Mesenchymal stem cell (in vitro differentiated cells and primary cell): ENCODE data around the gene COPE.
"Not testable (repeated sequence)": the region's sequence is repeated elsewhere in the genome, so short reads cannot be mapped to it uniquely, and the experiment has no call there.

ENCODE experiments used
- DNase-seq: peaks from one replicate; pipeline ENCODE4 v3.0.0-alpha.2; 2013
- H2AFZ ChIP-seq: one replicate; pipeline ENCODE4 v1.6.1; 2013; ENCODE audit warnings: low read depth, mild to moderate bottlenecking, control low read depth, inconsistent platforms, low read length, moderate library complexity
- H2AK5ac ChIP-seq: 2 replicates; pipeline ENCODE4 v1.6.1; 2013; ENCODE audit warnings: low read length, moderate library complexity, mild to moderate bottlenecking, inconsistent platforms; ENCODE audit not compliant: severe bottlenecking
- H2BK120ac ChIP-seq: one replicate; pipeline ENCODE4 v1.6.1; 2013; ENCODE audit warnings: low read depth, mild to moderate bottlenecking, inconsistent platforms, low read length, moderate library complexity
- H2BK12ac ChIP-seq, 2 experiments: one replicate each; pipeline ENCODE4 v1.6.1; 2013; ENCODE audit warnings: inconsistent platforms in 2 of 2, low read length in 2 of 2, mild to moderate bottlenecking in 2 of 2, moderate library complexity in 2 of 2, control low read depth in 1 of 2
- H2BK15ac ChIP-seq: one replicate; pipeline ENCODE4 v1.6.1; 2013; ENCODE audit warnings: mild to moderate bottlenecking, low read depth, inconsistent platforms; ENCODE audit not compliant: poor library complexity, severe bottlenecking
- H2BK5ac ChIP-seq: 2 replicates; pipeline ENCODE4 v1.6.1; 2013; ENCODE audit warnings: low read depth, mild to moderate bottlenecking, low read length, control low read depth, inconsistent platforms; ENCODE audit not compliant: poor library complexity, severe bottlenecking
- H3K14ac ChIP-seq, 2 experiments: one replicate each; pipeline ENCODE4 v1.6.1; 2013; ENCODE audit warnings: inconsistent platforms in 2 of 2, low read length in 2 of 2, control low read depth in 1 of 2, mild to moderate bottlenecking in 1 of 2, moderate library complexity in 1 of 2
- H3K18ac ChIP-seq, 2 experiments: one replicate each; pipeline ENCODE4 v1.6.1; 2013; ENCODE audit warnings: inconsistent platforms in 2 of 2, low read length in 2 of 2, control low read depth in 1 of 2, low read depth in 1 of 2, mild to moderate bottlenecking in 1 of 2
- H3K23ac ChIP-seq, 2 experiments: one replicate each; pipeline ENCODE4 v1.6.1; 2013; ENCODE audit warnings: inconsistent platforms in 2 of 2, low read length in 2 of 2, mild to moderate bottlenecking in 2 of 2, moderate library complexity in 2 of 2, control low read depth in 1 of 2
- H3K27ac ChIP-seq: 2 replicates; pipeline ENCODE4 v1.5.1; 2013; ENCODE audit warnings: mild to moderate bottlenecking, moderate library complexity, low read length, control low read depth, inconsistent platforms; ENCODE audit not compliant: poor library complexity, severe bottlenecking
- H3K27me3 ChIP-seq, 2 experiments: 2 replicates each; pipeline versions ENCODE4 v1.6.1 to v1.7.0; 2013; ENCODE audit warnings: low read length in 2 of 2, mild to moderate bottlenecking in 2 of 2, moderate library complexity in 2 of 2, control low read depth in 1 of 2, inconsistent platforms in 1 of 2; ENCODE audit not compliant: control insufficient read depth in 1 of 2, insufficient read depth in 1 of 2
- H3K36me3 ChIP-seq, 2 experiments: 2 replicates each; pipeline versions ENCODE4 v1.6.1 to v1.7.0; 2013; ENCODE audit warnings: low read length in 2 of 2, control low read depth in 1 of 2, inconsistent platforms in 1 of 2, low read depth in 1 of 2, mild to moderate bottlenecking in 1 of 2; ENCODE audit not compliant: insufficient read depth in 2 of 2, control insufficient read depth in 1 of 2
- H3K4ac ChIP-seq, 2 experiments: one replicate each; pipeline ENCODE4 v1.6.1; 2013; ENCODE audit warnings: inconsistent platforms in 2 of 2, low read length in 2 of 2, mild to moderate bottlenecking in 2 of 2, moderate library complexity in 2 of 2, control low read depth in 1 of 2, low read depth in 1 of 2
- H3K4me1 ChIP-seq: 2 replicates; pipeline ENCODE4 v1.6.1; 2013; ENCODE audit warnings: low read depth, low read length, control low read depth; ENCODE audit not compliant: control insufficient read depth, insufficient read depth
- H3K4me2 ChIP-seq: 2 replicates; pipeline ENCODE4 v1.6.1; 2013; ENCODE audit warnings: low read length, mild to moderate bottlenecking, inconsistent platforms; ENCODE audit not compliant: poor library complexity, severe bottlenecking
- H3K4me3 ChIP-seq, 2 experiments: 2 replicates each; pipeline versions ENCODE4 v1.5.1 to v1.7.0; 2013; ENCODE audit warnings: low read length in 2 of 2, mild to moderate bottlenecking in 2 of 2, control low read depth in 1 of 2, low read depth in 1 of 2; ENCODE audit not compliant: insufficient read depth in 1 of 2
- H3K79me1 ChIP-seq: replicated peaks from 2 replicates; pipeline ENCODE4 v1.6.1; 2013; ENCODE audit warnings: mild to moderate bottlenecking, control low read depth, low read length, inconsistent platforms; ENCODE audit not compliant: poor library complexity, severe bottlenecking
- H3K9ac ChIP-seq: 2 replicates; pipeline ENCODE4 v1.7.0; 2013; ENCODE audit warnings: mild to moderate bottlenecking, low read length, moderate library complexity
- H3K9me3 ChIP-seq: 2 replicates; pipeline ENCODE4 v1.7.0; 2013; ENCODE audit warnings: mild to moderate bottlenecking, low read length; ENCODE audit not compliant: control insufficient read depth
- H4K8ac ChIP-seq: one replicate; pipeline ENCODE4 v1.6.1; 2013; ENCODE audit warnings: inconsistent platforms, mild to moderate bottlenecking, low read length, moderate library complexity
- H4K91ac ChIP-seq: one replicate; pipeline ENCODE4 v1.6.1; 2013; ENCODE audit warnings: mild to moderate bottlenecking, low read length, inconsistent platforms
- WGBS: methylation state at CpG from one replicate; pipeline ENCODE4 v1.1.7; 2013; ENCODE audit warnings: mixed read lengths; 5-methylcytosine and 5-hydroxymethylcytosine counted together

COPE gene

DNA sequence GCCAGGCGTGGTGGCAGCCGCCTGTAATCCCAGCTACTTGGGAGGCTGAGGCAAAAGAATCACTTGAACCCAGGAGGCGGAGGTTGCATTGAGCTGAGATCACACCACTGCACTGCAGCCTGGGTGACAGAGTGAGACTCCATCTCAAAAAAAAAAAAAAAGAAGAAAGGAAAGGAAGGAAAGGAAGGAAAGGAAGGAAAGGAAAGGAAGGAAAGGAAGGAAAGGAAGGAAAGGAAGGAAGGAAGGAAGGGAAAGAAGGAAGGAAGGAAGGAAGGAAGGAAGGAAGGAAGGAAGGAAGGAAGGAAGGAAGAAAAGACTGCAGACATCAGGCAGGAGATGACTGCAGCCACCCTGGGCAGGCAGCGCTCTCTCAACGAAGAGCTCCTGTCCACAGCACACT, 16.7 kb downstream of the COPE start:
- H2BK15ac ChIP-seq, H2AK5ac ChIP-seq, H3K4ac ChIP-seq, H3K9ac ChIP-seq, H3K23ac ChIP-seq, H4K8ac ChIP-seq, H4K91ac ChIP-seq, H2BK120ac ChIP-seq, H3K27me3 ChIP-seq, H3K4me1 ChIP-seq, H3K9me3 ChIP-seq, H2BK12ac ChIP-seq, H2BK5ac ChIP-seq, H3K27ac ChIP-seq, H3K4me3 ChIP-seq, H3K4me2 ChIP-seq, H3K14ac ChIP-seq, H3K18ac ChIP-seq, H2AFZ ChIP-seq, DNase-seq: not testable (repeated sequence)
- H3K36me3 ChIP-seq = peaks cover 72 to 85% of the 10 kb centered on the region in 2 experiments
- 98% methylated on average over 4 of the region's 5 CpGs for WGBS
- peaks cover 26% of the 10 kb centered on the region for H3K79me1 ChIP-seq

DNA sequence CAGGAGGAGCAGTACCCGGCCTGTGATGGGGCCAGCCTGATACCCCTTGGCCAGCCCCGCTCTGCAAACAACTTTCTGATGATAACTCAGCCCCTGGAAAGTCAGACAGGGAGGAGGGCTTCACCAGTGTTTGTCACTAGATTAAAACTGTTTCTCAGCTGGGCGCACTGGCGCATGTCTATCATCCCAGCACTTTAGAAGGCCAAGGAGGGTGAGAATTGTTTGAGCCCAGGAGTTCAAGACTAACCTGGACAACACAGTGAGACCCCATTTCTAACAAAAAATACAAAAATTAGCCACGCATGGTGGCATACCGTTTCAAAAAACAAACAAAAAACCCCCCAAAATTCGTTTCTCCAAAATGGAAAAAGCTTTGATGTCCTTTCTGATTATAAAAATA, 17.7 kb downstream of the COPE start:
- Histone ChIP-seq H2BK15ac (no peak overlapping the region), H4K8ac (no peak overlapping the region), H3K4ac (no peak overlapping the region), H3K18ac (no peak overlapping the region), H3K4me1 (peaks cover 6% of the 10 kb centered on the region), H4K91ac (no peak overlapping the region), H3K27me3 (peaks cover 6 to 8% of the 10 kb centered on the region in 2 experiments), H2AFZ (no peak overlapping the region), H3K27ac (no peak overlapping the region), H3K9ac (no peak overlapping the region), H3K14ac (no peak overlapping the region), H3K9me3 (no peaks in the 10 kb centered on the region), H3K4me3 (no peak overlapping the region), H3K79me1 (peaks cover 20% of the 10 kb centered on the region), H2BK12ac (no peak overlapping the region), H3K23ac (no peak overlapping the region), H2AK5ac (no peak overlapping the region), H2BK5ac (no peak overlapping the region), H3K4me2 (no peak overlapping the region), H2BK120ac (no peak overlapping the region), H3K36me3 (peaks cover 64 to 75% of the 10 kb centered on the region in 2 experiments)
- WGBS = 92% methylated on average over 6 of the region's 7 CpGs
- DNase-seq = no peak

DNA sequence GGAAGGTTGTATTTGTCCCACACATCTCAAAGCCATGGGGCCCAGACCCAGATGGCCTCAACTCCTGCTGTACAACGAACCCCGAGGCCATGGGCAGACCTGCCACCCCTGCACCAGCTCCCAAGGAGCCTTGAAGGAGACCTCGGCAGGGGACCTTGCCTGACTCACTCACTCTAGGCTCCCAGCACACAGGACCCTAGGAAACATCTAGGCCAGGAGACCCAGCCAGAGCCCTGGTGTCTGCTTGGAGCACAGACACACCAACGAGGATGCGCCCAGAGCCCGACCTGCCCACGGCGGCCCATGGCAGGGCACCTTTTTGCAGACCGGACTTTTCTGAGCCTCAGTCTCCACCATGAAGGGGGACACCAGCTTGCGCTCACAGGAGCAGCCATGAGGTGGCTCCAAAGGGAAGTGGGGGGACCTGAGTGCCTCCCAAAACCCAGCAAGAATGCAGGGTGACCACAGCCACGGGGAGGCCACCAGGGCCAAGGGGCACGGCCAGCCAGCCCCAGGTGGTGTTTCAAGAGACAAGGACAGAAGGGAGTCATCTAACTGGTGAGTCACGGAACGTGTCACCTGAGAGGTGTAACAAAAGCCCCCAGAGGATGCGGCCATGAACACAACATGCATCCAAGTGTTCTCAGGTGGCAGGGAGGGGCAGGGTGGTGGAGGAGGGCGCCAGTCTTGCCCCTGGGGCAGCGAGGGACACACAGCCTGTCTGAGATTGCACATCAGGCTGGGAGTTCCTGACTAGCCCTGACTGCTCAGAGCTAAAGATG, 18.3 kb downstream of the COPE start:
- Histone ChIP-seq H4K8ac (no peak overlapping the region), H3K27ac (no peak overlapping the region)
- 94% methylated on average over 17 of the region's 17 CpGs for WGBS

DNA sequence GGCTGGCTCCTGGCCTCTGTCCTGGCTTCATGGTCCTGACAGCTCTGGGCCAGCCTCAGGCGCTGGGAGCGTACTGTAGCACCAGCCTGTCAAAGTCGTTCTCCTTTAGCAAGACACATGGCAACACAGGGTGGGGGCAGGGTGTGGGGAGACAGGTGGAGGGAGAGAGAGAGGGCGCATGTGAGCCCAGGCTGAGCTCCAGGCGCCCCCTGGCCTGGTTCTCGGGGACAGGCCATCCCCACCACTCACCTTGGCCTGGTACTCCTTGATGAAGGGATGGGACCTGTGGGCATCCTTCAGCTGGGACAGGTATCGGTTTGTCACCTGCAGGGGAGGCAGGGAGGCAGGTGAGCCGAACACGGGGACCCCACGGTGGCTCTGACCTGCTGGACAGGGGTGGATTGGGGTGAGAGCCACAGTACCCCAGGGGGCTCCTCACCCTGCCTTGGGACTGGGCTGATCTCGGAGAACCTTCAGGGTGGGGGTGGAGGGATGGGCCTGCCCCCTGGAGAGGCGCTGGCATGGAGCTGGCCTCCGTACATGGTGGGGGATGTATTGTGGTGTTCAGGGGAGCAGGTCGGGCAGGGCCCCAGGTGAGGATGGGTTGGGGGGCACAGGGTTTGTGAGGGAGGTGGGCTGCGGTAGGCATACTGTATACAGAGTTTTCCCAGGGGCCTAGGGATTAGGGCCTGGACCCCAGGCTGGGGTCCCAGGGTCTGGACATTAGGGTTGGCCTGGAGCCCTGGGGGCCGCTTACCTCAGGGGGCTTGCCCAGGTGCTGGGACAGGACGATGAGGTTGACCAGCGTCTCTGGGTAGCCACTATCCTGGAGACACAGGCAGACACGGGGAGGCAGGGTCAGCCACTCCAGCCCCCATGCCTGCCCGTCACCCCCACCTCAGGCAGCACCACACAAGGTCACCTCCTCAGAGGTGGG, 19.3 kb downstream of the COPE start:
- Histone ChIP-seq H3K14ac (no peak overlapping the region), H3K4me2 (no peak overlapping the region), H4K8ac (no peak overlapping the region), H3K4me3 (peak overlapping the region in 1 of 2 experiments; percentile 21), H3K18ac (no peak overlapping the region), H2AK5ac (no peak overlapping the region), H4K91ac (no peak overlapping the region), H3K27me3 (peaks cover 9 to 13% of the 10 kb centered on the region in 2 experiments), H3K4ac (no peak overlapping the region), H3K9me3 (no peaks in the 10 kb centered on the region), H3K27ac (no peak overlapping the region), H2BK15ac (no peak overlapping the region), H2BK12ac (no peak overlapping the region), H3K79me1 (peaks cover 13% of the 10 kb centered on the region), H2AFZ (no peak overlapping the region), H2BK120ac (no peak overlapping the region), H3K36me3 (peaks cover 49 to 59% of the 10 kb centered on the region in 2 experiments), H2BK5ac (no peak overlapping the region), H3K23ac (no peak overlapping the region), H3K9ac (no peak overlapping the region), H3K4me1 (peaks cover 21% of the 10 kb centered on the region)
- 92% methylated on average over 19 of the region's 20 CpGs for WGBS
- no peak for DNase-seq

More for the DNA sequence above, 18.3 kb downstream of the COPE start:
- H3K23ac ChIP-seq = no peak overlapping the region
- H3K4me3 ChIP-seq = no peak overlapping the region
- no peak overlapping the region for H3K4ac ChIP-seq
- H3K4me1 ChIP-seq = peaks cover 11% of the 10 kb centered on the region
- no peak overlapping the region for H3K14ac ChIP-seq
- DNase-seq = no peak
- H2BK120ac ChIP-seq = no peak overlapping the region
- H3K79me1 ChIP-seq = peaks cover 17% of the 10 kb centered on the region
- no peak overlapping the region for H3K4me2 ChIP-seq
- H3K9ac ChIP-seq = no peak overlapping the region
- no peak overlapping the region for H2BK15ac ChIP-seq
- peaks cover 58 to 69% of the 10 kb centered on the region in 2 experiments for H3K36me3 ChIP-seq
- no peak overlapping the region for H2AFZ ChIP-seq
- H2BK5ac ChIP-seq = no peak overlapping the region
- H3K18ac ChIP-seq = no peak overlapping the region
- no peak overlapping the region for H2BK12ac ChIP-seq
- no peaks in the 10 kb centered on the region for H3K9me3 ChIP-seq
- peaks cover 8 to 9% of the 10 kb centered on the region in 2 experiments for H3K27me3 ChIP-seq
- no peak overlapping the region for H2AK5ac ChIP-seq
- no peak overlapping the region for H4K91ac ChIP-seq
